Stimulated activated CD8-positive, alpha-beta memory T cell treated with anti-CD3 and anti-CD28 coated beads, Interleukin-2, amount 100 ng/mL, for 1 hour (primary cell): Measurements from ENCODE around the gene AR.
"Not testable (repeated sequence)": the region's sequence is repeated elsewhere in the genome, so short reads cannot be mapped to it uniquely, and the experiment has no call there.

Experiments used
- DNase-seq, 2 donors: peaks; one replicate each; pipeline ENCODE4 v3.0.0-alpha.2; 2020; ENCODE audit warnings: low read depth in 2 of 2

AR gene

GRCh38 chrX:67624325-67624724 lies 80.5 kb downstream of the AR start:
- no peak for DNase-seq

- no peak for DNase-seq
These were observed 91.6 kb downstream of the AR start for GRCh38 chrX:67635424-67635823.

- DNase-seq: no peak
These were observed 92.7 kb downstream of the AR start for GRCh38 chrX:67636532-67636931.

- not testable (repeated sequence) for DNase-seq
These were observed 93.5 kb downstream of the AR start for GRCh38 chrX:67637293-67637692.

- no peak for DNase-seq
These were observed 104.5 kb downstream of the AR start for GRCh38 chrX:67648361-67648760.

GRCh38 chrX:67651437-67652142 lies 107.8 kb downstream of the AR start:
- no peak for DNase-seq

GRCh38 chrX:67652543-67652942 lies 108.7 kb downstream of the AR start:
- DNase-seq: no peak

- no peak for DNase-seq
These were observed 110.5 kb downstream of the AR start for GRCh38 chrX:67654301-67654700.

GRCh38 chrX:67665583-67665982 lies 121.8 kb downstream of the AR start:
- no peak for DNase-seq

- not testable (repeated sequence) for DNase-seq
These were observed 126.9 kb downstream of the AR start for GRCh38 chrX:67670717-67671116.

GRCh38 chrX:67673741-67674274 lies 130.0 kb downstream of the AR start:
- DNase-seq: no peak

- no peak for DNase-seq
These were observed 130.9 kb downstream of the AR start for GRCh38 chrX:67674741-67675140.

GRCh38 chrX:67684136-67684535 lies 140.3 kb downstream of the AR start:
- DNase-seq: no peak

GRCh38 chrX:67692246-67692645 lies 148.4 kb downstream of the AR start:
- DNase-seq: no peak

GRCh38 chrX:67693928-67694327 lies 150.1 kb downstream of the AR start:
- no peak for DNase-seq

GRCh38 chrX:67697452-67697851 lies 153.6 kb downstream of the AR start:
- DNase-seq: no peak

GRCh38 chrX:67700602-67701001 lies 156.8 kb downstream of the AR start:
- no peak for DNase-seq

GRCh38 chrX:67714004-67714403 lies 170.2 kb downstream of the AR start:
- no peak for DNase-seq

- no peak for DNase-seq
These were observed 173.8 kb downstream of the AR start for GRCh38 chrX:67717571-67717970.

GRCh38 chrX:67718926-67719325 lies 175.1 kb downstream of the AR start:
- DNase-seq: no peak

- no peak for DNase-seq
These were observed 176.5 kb downstream of the AR start for GRCh38 chrX:67720344-67720743.

GRCh38 chrX:67721321-67721720 lies 177.5 kb downstream of the AR start:
- no peak for DNase-seq

- DNase-seq: no peak
These were observed 179.9 kb downstream of the AR start for GRCh38 chrX:67723580-67724351.
